Measurements from ENCODE around the gene KRT3.
"Not testable (repeated sequence)": the region's sequence is repeated elsewhere in the genome, so short reads cannot be mapped to it uniquely, and the experiment has no call there.

KRT3 gene

GRCh38 chr12:52796839-52797528 is 1.1 kb upstream of the KRT3 start:
- DNase-seq = no peak

- DNase-seq = no peak
Observed at GRCh38 chr12:52796429-52796794, 495 bp upstream of the KRT3 start.

- DNase-seq = not testable (repeated sequence)
Observed at GRCh38 chr12:52795332-52795674, 614 bp downstream of the KRT3 start.

GRCh38 chr12:52794479-52795331 is 1.2 kb downstream of the KRT3 start:
- DNase-seq = no peak

GRCh38 chr12:52792185-52793029 is 3.5 kb downstream of the KRT3 start:
- no peak for DNase-seq

- no peak for DNase-seq
Observed at GRCh38 chr12:52791271-52792184, 4.4 kb downstream of the KRT3 start.

- no peak for DNase-seq
Observed at GRCh38 chr12:52790427-52791270, 5.3 kb downstream of the KRT3 start.

GRCh38 chr12:52789637-52790426 is 6.1 kb downstream of the KRT3 start:
- DNase-seq = no peak

GRCh38 chr12:52788876-52789636 is 6.9 kb downstream of the KRT3 start:
- DNase-seq = no peak

GRCh38 chr12:52788192-52788875 is 7.6 kb downstream of the KRT3 start:
- no peak for DNase-seq

- no peak for DNase-seq
Observed at GRCh38 chr12:52787324-52788191, 8.4 kb downstream of the KRT3 start.

- no peak for DNase-seq
Observed at GRCh38 chr12:52784909-52785308, 11.0 kb downstream of the KRT3 start.

GRCh38 chr12:52783563-52784316 is 12.2 kb downstream of the KRT3 start:
- DNase-seq = no peak

- no peak for DNase-seq
Observed at GRCh38 chr12:52782502-52782901, 13.4 kb downstream of the KRT3 start.

- DNase-seq = no peak
Observed at GRCh38 chr12:52781399-52782082, 14.4 kb downstream of the KRT3 start.

GRCh38 chr12:52779914-52780313 is 16.0 kb downstream of the KRT3 start:
- DNase-seq = no peak

- DNase-seq = no peak
Observed at GRCh38 chr12:52778833-52779232, 17.1 kb downstream of the KRT3 start.
